GM12874 (cell line): ENCODE measurements around the gene CACNG4.

Source experiments
- TF ChIP-seq, protein P1 (sequence below): IDR thresholded peaks from 2 replicates; pipeline ENCODE4 v1.5.1; 2011; ENCODE audit warnings: low read depth, mild to moderate bottlenecking, control low read depth, low read length, moderate library complexity; ENCODE audit not compliant: insufficient read depth

CACNG4 gene

GRCh38 chr17:66971264-66971663 lies 6.8 kb downstream of the CACNG4 start:
- TF ChIP-seq, protein P1, sequence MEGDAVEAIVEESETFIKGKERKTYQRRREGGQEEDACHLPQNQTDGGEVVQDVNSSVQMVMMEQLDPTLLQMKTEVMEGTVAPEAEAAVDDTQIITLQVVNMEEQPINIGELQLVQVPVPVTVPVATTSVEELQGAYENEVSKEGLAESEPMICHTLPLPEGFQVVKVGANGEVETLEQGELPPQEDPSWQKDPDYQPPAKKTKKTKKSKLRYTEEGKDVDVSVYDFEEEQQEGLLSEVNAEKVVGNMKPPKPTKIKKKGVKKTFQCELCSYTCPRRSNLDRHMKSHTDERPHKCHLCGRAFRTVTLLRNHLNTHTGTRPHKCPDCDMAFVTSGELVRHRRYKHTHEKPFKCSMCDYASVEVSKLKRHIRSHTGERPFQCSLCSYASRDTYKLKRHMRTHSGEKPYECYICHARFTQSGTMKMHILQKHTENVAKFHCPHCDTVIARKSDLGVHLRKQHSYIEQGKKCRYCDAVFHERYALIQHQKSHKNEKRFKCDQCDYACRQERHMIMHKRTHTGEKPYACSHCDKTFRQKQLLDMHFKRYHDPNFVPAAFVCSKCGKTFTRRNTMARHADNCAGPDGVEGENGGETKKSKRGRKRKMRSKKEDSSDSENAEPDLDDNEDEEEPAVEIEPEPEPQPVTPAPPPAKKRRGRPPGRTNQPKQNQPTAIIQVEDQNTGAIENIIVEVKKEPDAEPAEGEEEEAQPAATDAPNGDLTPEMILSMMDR, result no peak

- TF ChIP-seq, protein P1, result no peak
Observed at GRCh38 chr17:66971730-66972441, 7.4 kb downstream of the CACNG4 start.

- TF ChIP-seq, protein P1, result no peak
Observed at GRCh38 chr17:66975188-66975587, 10.7 kb downstream of the CACNG4 start.

GRCh38 chr17:66975614-66976378 lies 11.3 kb downstream of the CACNG4 start:
- TF ChIP-seq, protein P1, result 0 out of 2 replicates have a peak, but pooled peaks have one; percentile 7

DNA sequence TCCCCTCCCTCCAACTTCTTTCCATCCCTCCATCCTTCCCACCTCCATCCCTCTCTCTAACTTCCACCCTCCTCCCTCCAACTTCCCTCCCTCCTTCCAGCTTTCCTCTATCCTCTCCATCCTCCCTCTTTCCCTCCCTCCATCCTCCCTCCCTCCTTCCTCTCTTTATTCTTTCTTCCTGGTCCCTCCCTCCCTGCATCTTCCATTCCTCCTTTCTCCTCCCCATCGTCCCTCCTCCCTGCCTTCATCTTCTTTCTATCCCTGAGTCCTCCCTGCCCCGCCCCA lies 11.8 kb downstream of the CACNG4 start:
- TF ChIP-seq, protein P1, result no peak

- TF ChIP-seq, protein P1, result no peak
Observed at GRCh38 chr17:66976781-66977201, 12.3 kb downstream of the CACNG4 start.

DNA sequence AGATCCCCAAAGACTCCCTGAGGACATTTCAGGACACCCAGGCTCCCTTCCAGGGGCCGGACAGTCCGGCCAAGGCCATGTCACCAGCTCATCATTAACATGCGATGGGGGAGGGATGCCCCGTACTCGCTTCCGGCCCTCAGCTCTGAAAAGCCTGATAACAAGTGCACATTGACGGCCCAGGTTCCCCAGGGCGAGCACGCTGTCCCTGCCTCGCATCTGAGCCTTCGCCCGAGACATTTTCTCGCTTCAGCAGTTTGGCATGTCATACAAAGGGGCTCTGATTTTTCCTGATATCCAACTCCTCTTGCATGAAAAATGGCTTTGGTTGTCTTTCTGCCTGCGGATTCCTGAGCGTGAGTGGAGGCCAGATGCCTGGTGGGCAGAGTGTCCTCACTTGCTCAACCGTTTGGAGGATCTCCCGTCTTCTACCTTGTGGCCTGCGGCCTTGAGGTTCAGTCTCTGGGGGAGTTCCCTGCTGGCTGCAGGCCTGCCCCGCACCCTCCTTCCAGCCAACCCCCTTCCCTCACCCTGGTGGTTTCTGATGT lies 14.1 kb downstream of the CACNG4 start:
- TF ChIP-seq, protein P1, result no peak
